Spleen (tissue), 7 donors: ENCODE data around the gene MORN3.

ENCODE experiments used
- CTCF ChIP-seq, 11 experiments: fragments of 200-600 bp in 7 of 11; fragments of 450-650 bp in 4 of 11; sonication (generic) in 4 of 11; IDR thresholded peaks in 8 of 11; conservative IDR thresholded peaks in 3 of 11; 1 replicate in 7 of 11; 2 replicates in 4 of 11; pipeline versions ENCODE4 v1.4.0 to v1.8.0; 2016 to 2021; ENCODE audit warnings: antibody characterized with exemption in 11 of 11, inconsistent platforms in 4 of 11, mild to moderate bottlenecking in 1 of 11
- POLR2A ChIP-seq, 3 donors: fragments of 450-650 bp; IDR thresholded peaks; one replicate each; pipeline ENCODE4 v1.5.1; 2017; ENCODE audit warnings: antibody characterized with exemption in 3 of 3, mild to moderate bottlenecking in 1 of 3
- POLR2AphosphoS5 ChIP-seq, 3 donors: sonication (generic); formaldehyde crosslinking; IDR thresholded peaks; one replicate each; pipeline ENCODE4 v1.5.1; 2017; ENCODE audit warnings: antibody characterized with exemption in 3 of 3
- donor health status: DM: no; HTN: no; CAD: no; lungs with moderate emphysema.
- donor health status: DM: no; HTN: no; CAD: no.
- donor health status: DM: no; HTN: no; CAD: no.

- no peak for TF ChIP-seq POLR2A (IDR thresholded peaks at IDR 0.05)
- no peak for TF ChIP-seq CTCF (IDR thresholded peaks at IDR 0.05 in 8 of 11, conservative IDR thresholded peaks at IDR 0.05 in 3 of 11)
- no peak for TF ChIP-seq POLR2AphosphoS5 (IDR thresholded peaks at IDR 0.05)
Observed at GRCh38 chr12:121709478-121709961, 40.1 kb upstream of the MORN3 start.
